ENCODE results near the gene PCSK9. TPM values are rescaled to one million over a fixed set of nuclear protein-coding genes. Genes with fewer than 3 reads are reported as not detected.
"Not testable (repeated sequence)": the region's sequence is repeated elsewhere in the genome, so short reads cannot be mapped to it uniquely, and the experiment has no call there.

Gene PCSK9
- total RNA-seq, 1 donor from 2014 or later = 8.8 TPM

- no peak for DNase-seq (ENCODE audit: low read depth)
These were observed 31.7 kb upstream of the PCSK9 start for GRCh38 chr1:55007625-55008024.

GRCh38 chr1:55010194-55010886 is 29.0 kb upstream of the PCSK9 start:
- DNase-seq (ENCODE audit: low read depth) = no peak

GRCh38 chr1:55010887-55011217 is 28.5 kb upstream of the PCSK9 start:
- DNase-seq (ENCODE audit: low read depth) = no peak

GRCh38 chr1:55012661-55013060 is 26.7 kb upstream of the PCSK9 start:
- peak; percentile 40 for DNase-seq (ENCODE audit: low read depth)

GRCh38 chr1:55015123-55015522 is 24.2 kb upstream of the PCSK9 start:
- peak; percentile 66 for DNase-seq (ENCODE audit: low read depth)

GRCh38 chr1:55015731-55016620 is 23.4 kb upstream of the PCSK9 start:
- DNase-seq (ENCODE audit: low read depth) = peak; percentile 26

GRCh38 chr1:55018395-55018794 is 21.0 kb upstream of the PCSK9 start:
- DNase-seq (ENCODE audit: low read depth) = no peak

GRCh38 chr1:55021942-55022546 is 17.3 kb upstream of the PCSK9 start:
- DNase-seq (ENCODE audit: low read depth) = peak; percentile 96

- not testable (repeated sequence) for DNase-seq (ENCODE audit: low read depth)
These were observed 15.2 kb upstream of the PCSK9 start for GRCh38 chr1:55024163-55024562.

GRCh38 chr1:55026682-55027081 is 12.7 kb upstream of the PCSK9 start:
- DNase-seq (ENCODE audit: low read depth) = not testable (repeated sequence)

GRCh38 chr1:55031098-55031497 is 8.2 kb upstream of the PCSK9 start:
- not testable (repeated sequence) for DNase-seq (ENCODE audit: low read depth)

GRCh38 chr1:55033265-55033614 is 6.1 kb upstream of the PCSK9 start:
- DNase-seq (ENCODE audit: low read depth) = no peak

GRCh38 chr1:55034476-55035133 is 4.7 kb upstream of the PCSK9 start:
- DNase-seq (ENCODE audit: low read depth) = no peak

- DNase-seq (ENCODE audit: low read depth) = no peak
These were observed 3.4 kb upstream of the PCSK9 start for GRCh38 chr1:55035904-55036303.

- DNase-seq (ENCODE audit: low read depth) = no peak
These were observed 1.4 kb upstream of the PCSK9 start for GRCh38 chr1:55037733-55038551.

- DNase-seq (ENCODE audit: low read depth) = no peak
These were observed 853 bp upstream of the PCSK9 start for GRCh38 chr1:55038552-55038838.

GRCh38 chr1:55038974-55039341 is 390 bp upstream of the PCSK9 start:
- DNase-seq (ENCODE audit: low read depth) = no peak

- no peak for DNase-seq (ENCODE audit: low read depth)
These were observed 960 bp downstream of the PCSK9 start for GRCh38 chr1:55040083-55040932.

- no peak for DNase-seq (ENCODE audit: low read depth)
These were observed 1.7 kb downstream of the PCSK9 start for GRCh38 chr1:55040933-55041494.

- no peak for DNase-seq (ENCODE audit: low read depth)
These were observed 2.3 kb downstream of the PCSK9 start for GRCh38 chr1:55041613-55042012.
